HepG2 (cell line): ENCODE measurements around the gene CPT1B. TPM values are rescaled to one million over a fixed set of nuclear protein-coding genes. Genes with fewer than 3 reads are reported as not detected.
A peak's percentile ranks its signal among the peaks of the same experiment; 100 is the strongest.

Experiments
- BCL3 ChIP-seq: sonication (generic); formaldehyde crosslinking; IDR thresholded peaks from 2 replicates; pipeline ENCODE4 v1.5.1; 2020; ENCODE audit warnings: mild to moderate bottlenecking, missing genetic modification reagents, moderate library complexity
- BCL6 ChIP-seq: IDR thresholded peaks from 2 replicates; pipeline ENCODE4 v1.6.1; 2016; ENCODE audit warnings: missing genetic modification reagents, missing compliant biosample characterization
- GTF3A ChIP-seq: sonication (generic); formaldehyde crosslinking; conservative IDR thresholded peaks from 2 replicates; pipeline ENCODE4 v1.4.0; 2020; ENCODE audit warnings: mild to moderate bottlenecking, missing genetic modification reagents
- KAT2B ChIP-seq: fragments of 150-350 bp; IDR thresholded peaks from 2 replicates; pipeline ENCODE4 v1.6.1; 2014; ENCODE audit warnings: low read depth, low read length, borderline replicate concordance
- LBX2 ChIP-seq: sonication (generic); formaldehyde crosslinking; IDR thresholded peaks from 2 replicates; pipeline ENCODE4 v1.5.0; 2020; ENCODE audit warnings: missing genetic modification reagents, mild to moderate bottlenecking, borderline replicate concordance
- NBN ChIP-seq: fragments of 450-650 bp; conservative IDR thresholded peaks from 2 replicates; pipeline ENCODE4 v1.6.1; 2017
- NFE2L2 ChIP-seq: fragments of 150-350 bp; IDR thresholded peaks from 2 replicates; pipeline ENCODE4 v1.6.1; 2014; ENCODE audit warnings: low read length
- RBFOX2 ChIP-seq: fragments of 200-400 bp; formaldehyde crosslinking; IDR thresholded peaks from 2 replicates; pipeline ENCODE4 v1.6.1; 2017; ENCODE audit warnings: low read depth, mild to moderate bottlenecking, low read length
- RXRA ChIP-seq: sonication (generic); formaldehyde crosslinking; IDR thresholded peaks from 2 replicates; pipeline ENCODE4 v1.5.1; 2020; ENCODE audit warnings: missing genetic modification reagents
- TARDBP ChIP-seq: sonication (generic); formaldehyde crosslinking; IDR thresholded peaks from 2 replicates; pipeline ENCODE4 v1.8.0; 2022; ENCODE audit warnings: mild to moderate bottlenecking, missing genetic modification reagents
- YEATS4 ChIP-seq: sonication (generic); formaldehyde crosslinking; IDR thresholded peaks from 2 replicates; pipeline ENCODE4 v1.4.0; 2020; ENCODE audit warnings: missing genetic modification reagents, borderline replicate concordance
- ZBTB43 ChIP-seq: sonication (generic); formaldehyde crosslinking; conservative IDR thresholded peaks from 2 replicates; pipeline ENCODE4 v1.4.0; 2020; ENCODE audit warnings: missing genetic modification reagents
- ZNF20 ChIP-seq: sonication (generic); formaldehyde crosslinking; IDR thresholded peaks from 2 replicates; pipeline ENCODE4 v1.4.0; 2020; ENCODE audit warnings: mild to moderate bottlenecking, moderate library complexity, missing genetic modification reagents
- ZNF224 ChIP-seq: sonication (generic); formaldehyde crosslinking; IDR thresholded peaks from 2 replicates; pipeline ENCODE4 v1.5.0; 2020; ENCODE audit warnings: mild to moderate bottlenecking, missing genetic modification reagents
- ZNF354B ChIP-seq: sonication (generic); formaldehyde crosslinking; IDR thresholded peaks from 2 replicates; pipeline ENCODE4 v1.8.0; 2022; ENCODE audit warnings: mild to moderate bottlenecking, missing genetic modification reagents
- ZNF446 ChIP-seq: sonication (generic); formaldehyde crosslinking; IDR thresholded peaks from 2 replicates; pipeline ENCODE4 v1.5.0; 2020; ENCODE audit warnings: mild to moderate bottlenecking, missing genetic modification reagents
- ZNF549 ChIP-seq: sonication (generic); formaldehyde crosslinking; IDR thresholded peaks from 2 replicates; pipeline ENCODE4 v1.5.0; 2020; ENCODE audit warnings: missing genetic modification reagents
- ZNF607 ChIP-seq: sonication (generic); formaldehyde crosslinking; IDR thresholded peaks from 2 replicates; pipeline ENCODE4 v1.5.1; 2020; ENCODE audit warnings: missing genetic modification reagents, mild to moderate bottlenecking, borderline replicate concordance
- polyA plus RNA-seq, 8 experiments: library from polyadenylated mRNA; depleted of rRNA in 3 of 8; stranded (reverse) in 7 of 8; unstranded in 1 of 8; fragments of >200 nt; fragmentation: Illumina TruSeq in 4 of 8; extraction: Trizol in 4 of 8; gene quantifications; 2 replicates each; pipeline versions ENCODE4 v1.2.1 to v1.2.3, GENCODE V29; 2011 to 2016; ENCODE audit warnings: low read depth in 4 of 8, missing spikeins in 1 of 8, mixed read lengths in 1 of 8; ENCODE audit not compliant: insufficient read depth in 1 of 8
- total RNA-seq, 5 experiments: library from RNA; depleted of rRNA; stranded (reverse); fragments of >200 nt; fragmentation: Illumina TruSeq; extraction: Trizol; gene quantifications; 2 replicates each; pipeline ENCODE4 v1.2.3, GENCODE V29; 2016; ENCODE audit warnings: low read depth in 1 of 5
- TF ChIP-seq, protein P1 (sequence below): sonication (generic); formaldehyde crosslinking; IDR thresholded peaks from 2 replicates; pipeline ENCODE4 v1.4.0; 2020; ENCODE audit warnings: missing genetic modification reagents
- TF ChIP-seq, protein P2 (sequence below): sonication (generic); formaldehyde crosslinking; IDR thresholded peaks from 2 replicates; pipeline ENCODE4 v1.8.0; 2022; ENCODE audit warnings: mild to moderate bottlenecking, missing genetic modification reagents, borderline replicate concordance
- TF ChIP-seq, protein P3 (sequence below): sonication (generic); formaldehyde crosslinking; IDR thresholded peaks from 2 replicates; pipeline ENCODE4 v1.5.1; 2020; ENCODE audit warnings: mild to moderate bottlenecking, missing genetic modification reagents, borderline replicate concordance
- TF ChIP-seq, protein P4 (sequence below): sonication (generic); formaldehyde crosslinking; IDR thresholded peaks from 2 replicates; pipeline ENCODE4 v1.8.1; 2022; ENCODE audit warnings: mild to moderate bottlenecking, missing genetic modification reagents

Gene CPT1B
- total and polyA plus RNA-seq, 2 of the 13 experiments (the other 11 are each of a cell fraction or from before 2014, with no cell fraction given) = 9.2 to 19.5 TPM

GRCh38 chr22:50526108-50526833 is 52.0 kb downstream of the CPT1B start (continued):
- no peak for TF ChIP-seq NBN
- TF ChIP-seq, protein P1, sequence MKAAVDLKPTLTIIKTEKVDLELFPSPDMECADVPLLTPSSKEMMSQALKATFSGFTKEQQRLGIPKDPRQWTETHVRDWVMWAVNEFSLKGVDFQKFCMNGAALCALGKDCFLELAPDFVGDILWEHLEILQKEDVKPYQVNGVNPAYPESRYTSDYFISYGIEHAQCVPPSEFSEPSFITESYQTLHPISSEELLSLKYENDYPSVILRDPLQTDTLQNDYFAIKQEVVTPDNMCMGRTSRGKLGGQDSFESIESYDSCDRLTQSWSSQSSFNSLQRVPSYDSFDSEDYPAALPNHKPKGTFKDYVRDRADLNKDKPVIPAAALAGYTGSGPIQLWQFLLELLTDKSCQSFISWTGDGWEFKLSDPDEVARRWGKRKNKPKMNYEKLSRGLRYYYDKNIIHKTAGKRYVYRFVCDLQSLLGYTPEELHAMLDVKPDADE (CRISPR knock-in tag) = no peak
- peak; percentile 94; the same call in 1 of the 2 replicates for TF ChIP-seq GTF3A (CRISPR knock-in tag)
- peak; percentile 32; the same call in 1 of the 2 replicates for TF ChIP-seq ZNF446
- TF ChIP-seq NFE2L2 = no peak
- TF ChIP-seq ZBTB43 (CRISPR knock-in tag) = no peak
- TF ChIP-seq KAT2B = no peak
- 0 out of 2 replicates have a peak, but pooled peaks have one; percentile 30 for TF ChIP-seq BCL3 (CRISPR knock-in tag)
- no peak for TF ChIP-seq BCL6 (CRISPR knock-in tag)
- TF ChIP-seq TARDBP (CRISPR knock-in tag) = no peak
- TF ChIP-seq, protein P2, sequence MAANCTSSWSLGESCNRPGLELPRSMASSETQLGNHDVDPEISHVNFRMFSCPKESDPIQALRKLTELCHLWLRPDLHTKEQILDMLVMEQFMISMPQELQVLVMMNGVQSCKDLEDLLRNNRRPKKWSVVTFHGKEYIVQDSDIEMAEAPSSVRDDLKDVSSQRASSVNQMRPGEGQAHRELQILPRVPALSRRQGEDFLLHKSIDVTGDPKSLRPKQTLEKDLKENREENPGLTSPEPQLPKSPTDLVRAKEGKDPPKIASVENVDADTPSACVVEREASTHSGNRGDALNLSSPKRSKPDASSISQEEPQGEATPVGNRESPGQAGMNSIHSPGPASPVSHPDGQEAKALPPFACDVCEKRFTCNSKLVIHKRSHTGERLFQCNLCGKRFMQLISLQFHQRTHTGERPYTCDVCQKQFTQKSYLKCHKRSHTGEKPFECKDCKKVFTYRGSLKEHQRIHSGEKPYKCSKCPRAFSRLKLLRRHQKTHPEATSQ = peak; percentile 47; the same call in 1 of the 2 replicates
- TF ChIP-seq ZNF20 = no peak
- no peak for TF ChIP-seq ZNF549 (CRISPR knock-in tag)
- TF ChIP-seq RXRA = no peak
- TF ChIP-seq, protein P3, sequence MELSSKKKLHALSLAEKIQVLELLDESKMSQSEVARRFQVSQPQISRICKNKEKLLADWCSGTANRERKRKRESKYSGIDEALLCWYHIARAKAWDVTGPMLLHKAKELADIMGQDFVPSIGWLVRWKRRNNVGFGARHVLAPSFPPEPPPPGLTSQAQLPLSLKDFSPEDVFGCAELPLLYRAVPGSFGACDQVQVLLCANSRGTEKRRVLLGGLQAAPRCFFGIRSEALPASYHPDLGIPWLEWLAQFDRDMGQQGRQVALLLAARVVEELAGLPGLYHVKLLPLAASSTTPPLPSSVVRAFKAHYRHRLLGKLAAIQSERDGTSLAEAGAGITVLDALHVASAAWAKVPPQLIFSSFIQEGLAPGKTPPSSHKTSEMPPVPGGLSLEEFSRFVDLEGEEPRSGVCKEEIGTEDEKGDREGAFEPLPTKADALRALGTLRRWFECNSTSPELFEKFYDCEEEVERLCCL (CRISPR knock-in tag) = no peak
- TF ChIP-seq, protein P4, sequence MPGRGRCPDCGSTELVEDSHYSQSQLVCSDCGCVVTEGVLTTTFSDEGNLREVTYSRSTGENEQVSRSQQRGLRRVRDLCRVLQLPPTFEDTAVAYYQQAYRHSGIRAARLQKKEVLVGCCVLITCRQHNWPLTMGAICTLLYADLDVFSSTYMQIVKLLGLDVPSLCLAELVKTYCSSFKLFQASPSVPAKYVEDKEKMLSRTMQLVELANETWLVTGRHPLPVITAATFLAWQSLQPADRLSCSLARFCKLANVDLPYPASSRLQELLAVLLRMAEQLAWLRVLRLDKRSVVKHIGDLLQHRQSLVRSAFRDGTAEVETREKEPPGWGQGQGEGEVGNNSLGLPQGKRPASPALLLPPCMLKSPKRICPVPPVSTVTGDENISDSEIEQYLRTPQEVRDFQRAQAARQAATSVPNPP (CRISPR knock-in tag) = no peak
- peak; percentile 20; the same call in 1 of the 2 replicates for TF ChIP-seq LBX2 (CRISPR knock-in tag)
- TF ChIP-seq ZNF224 (CRISPR knock-in tag) = peak; percentile 58; the same call in 1 of the 2 replicates
- TF ChIP-seq ZNF607 (CRISPR knock-in tag) = 0 out of 2 replicates have a peak, but pooled peaks have one; percentile 70
- TF ChIP-seq ZNF354B (CRISPR knock-in tag) = peak; percentile 86; the same call in 1 of the 2 replicates
- TF ChIP-seq YEATS4 (CRISPR knock-in tag) = peak; percentile 55
- no peak; the same call in none of the 2 replicates for TF ChIP-seq RBFOX2
